NCI-H510A (cell line): ENCODE data around the gene ADCY9.
"Not testable (repeated sequence)": the region's sequence is repeated elsewhere in the genome, so short reads cannot be mapped to it uniquely, and the experiment has no call there.

Source experiments
- DNase-seq: peaks from one replicate; lab custom pipeline; 2025; lab: John Stamatoyannopoulos, UW

ADCY9 gene

DNA sequence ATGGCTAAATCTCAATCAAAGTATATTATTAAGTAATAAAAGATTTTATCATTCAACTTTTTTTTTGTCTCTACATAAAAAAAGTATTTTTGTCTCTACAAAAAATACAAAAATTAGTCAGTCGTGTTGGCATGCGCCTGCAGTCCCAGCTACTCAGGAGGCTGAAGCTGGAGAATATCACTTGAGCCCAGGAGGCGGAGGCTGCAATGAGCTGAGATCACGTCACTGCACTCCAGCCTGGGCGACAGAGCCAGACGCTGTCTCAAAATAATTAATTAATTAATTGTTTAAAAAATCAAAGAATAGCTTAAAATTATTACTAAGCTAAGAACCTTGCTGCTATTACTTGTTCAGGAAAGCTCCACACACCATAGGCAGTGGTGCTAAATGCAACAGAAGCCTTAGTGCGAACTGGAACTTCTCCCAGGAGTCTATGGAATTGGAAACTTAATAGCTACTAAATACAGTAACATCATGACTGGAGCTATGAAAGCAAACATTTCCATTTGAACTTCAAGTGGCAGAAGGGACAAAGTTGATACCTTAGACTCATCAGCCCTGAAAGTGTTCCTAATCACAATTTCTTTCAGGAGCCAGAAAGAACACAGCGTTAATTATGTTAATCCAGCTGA lies 22.6 kb downstream of the ADCY9 start:
- no peak for DNase-seq

DNA sequence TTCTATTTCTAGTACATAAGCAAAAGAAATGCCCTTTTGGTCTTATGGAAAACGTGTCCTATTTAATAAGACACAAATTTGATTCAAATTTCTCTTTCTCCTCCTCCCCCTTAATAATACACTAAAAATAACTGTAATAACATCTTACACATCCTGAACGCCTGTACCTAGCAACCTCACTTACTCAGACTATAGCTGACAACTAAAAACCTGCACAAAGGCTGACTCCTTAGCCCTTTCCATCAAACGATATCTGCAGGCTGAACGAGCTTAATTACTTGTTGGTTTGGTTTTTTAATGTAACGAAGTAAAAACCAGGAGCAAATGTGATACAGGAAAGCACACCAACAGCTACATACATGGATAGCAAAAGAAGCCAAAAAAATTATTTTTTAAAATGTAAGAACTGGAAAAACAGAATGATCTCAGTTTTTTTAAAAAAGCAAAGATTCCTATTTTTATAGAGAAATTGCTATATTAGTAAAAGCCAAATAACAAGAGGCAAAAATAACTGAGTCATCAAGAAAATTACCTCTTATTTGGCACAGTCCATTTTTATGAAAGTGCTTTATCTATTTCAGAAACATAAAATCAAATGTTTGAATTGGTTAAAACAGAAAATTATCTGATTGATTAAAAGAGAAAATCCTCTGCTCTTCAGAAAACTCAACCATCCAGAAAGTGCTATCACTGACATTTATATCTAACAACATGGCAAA lies 23.5 kb downstream of the ADCY9 start:
- DNase-seq: no peak

DNA sequence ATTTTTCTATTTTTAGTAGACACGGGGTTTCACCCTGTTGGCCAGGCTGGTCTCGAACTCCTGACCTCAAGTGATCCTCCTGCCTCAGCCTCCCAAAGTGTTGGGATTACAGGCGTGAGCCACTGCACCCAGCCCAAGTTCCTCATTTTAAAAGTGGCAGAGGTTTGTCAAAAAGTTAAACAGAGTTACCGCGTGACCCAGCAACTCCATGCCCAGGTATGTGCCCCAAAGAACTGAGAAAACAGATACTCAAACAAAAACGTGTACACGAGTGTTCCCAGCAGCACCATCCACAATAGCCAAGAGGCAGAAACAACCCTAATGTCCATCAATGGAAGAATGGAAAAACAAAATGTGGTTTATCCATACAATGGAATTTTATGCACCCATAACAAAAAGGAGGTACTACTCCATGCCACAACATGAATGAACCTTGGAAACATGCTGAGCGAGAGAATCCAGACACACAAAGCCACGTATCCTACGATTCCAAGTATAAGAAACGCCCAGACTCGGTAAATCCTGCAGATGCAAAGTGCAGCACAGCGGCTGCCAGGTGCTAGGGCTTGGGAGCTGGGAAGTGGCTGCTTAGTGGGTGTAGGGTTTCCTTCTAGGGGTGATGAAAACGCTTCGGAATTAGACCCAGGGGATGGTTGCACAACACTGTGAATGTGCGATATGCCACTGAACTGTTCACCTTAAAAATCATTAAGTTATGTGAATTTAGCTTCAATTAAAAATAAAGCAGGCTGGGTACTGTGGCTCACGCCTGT lies 24.8 kb downstream of the ADCY9 start:
- DNase-seq: no peak

DNA sequence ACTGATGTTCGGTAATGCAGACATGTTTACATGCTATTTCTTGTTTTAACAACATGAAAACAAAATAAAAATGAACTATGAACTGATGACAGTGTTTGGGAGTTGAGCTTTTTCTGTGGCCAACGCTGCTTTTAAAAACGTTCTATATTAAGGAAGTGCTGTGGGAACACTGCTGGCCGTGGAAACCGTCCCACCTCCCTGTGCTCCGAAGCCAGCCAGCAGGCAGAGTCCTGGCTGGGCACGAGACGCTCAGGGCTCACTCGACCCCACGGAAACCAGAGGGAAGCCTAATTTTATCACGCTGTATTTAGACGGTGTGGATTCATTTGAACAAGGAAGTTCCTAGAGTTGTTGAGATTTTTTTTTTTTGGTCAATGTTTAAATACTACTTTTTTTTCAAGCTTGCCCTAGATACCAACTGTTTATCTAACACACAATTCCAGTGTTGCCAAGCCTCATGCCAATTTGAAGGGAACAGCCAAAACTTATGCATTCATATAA lies 25.8 kb downstream of the ADCY9 start:
- no peak for DNase-seq

DNA sequence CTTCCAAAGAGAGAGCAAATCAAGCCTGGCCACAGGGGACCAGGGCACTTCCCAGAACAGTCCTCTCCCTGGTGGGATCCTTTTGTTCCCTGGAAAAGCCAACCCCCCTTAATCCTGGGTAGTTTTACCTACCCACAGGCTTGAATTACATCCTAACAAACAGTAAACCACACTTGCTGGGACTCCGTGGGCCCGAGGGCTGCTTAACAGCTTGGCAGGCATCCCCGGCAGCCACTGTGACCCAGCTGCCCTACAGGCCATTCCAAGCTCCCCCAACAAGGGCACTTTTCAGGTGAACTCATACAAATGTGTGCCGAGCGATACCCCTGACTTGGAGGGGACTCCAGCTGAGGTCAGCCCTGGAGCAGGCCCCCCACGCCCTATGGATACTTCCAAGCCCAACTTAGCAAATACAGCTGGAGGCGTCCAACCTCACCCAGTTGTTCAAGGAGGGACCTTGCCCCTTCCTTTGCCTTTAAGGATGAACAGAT lies 26.4 kb downstream of the ADCY9 start:
- DNase-seq: no peak

DNA sequence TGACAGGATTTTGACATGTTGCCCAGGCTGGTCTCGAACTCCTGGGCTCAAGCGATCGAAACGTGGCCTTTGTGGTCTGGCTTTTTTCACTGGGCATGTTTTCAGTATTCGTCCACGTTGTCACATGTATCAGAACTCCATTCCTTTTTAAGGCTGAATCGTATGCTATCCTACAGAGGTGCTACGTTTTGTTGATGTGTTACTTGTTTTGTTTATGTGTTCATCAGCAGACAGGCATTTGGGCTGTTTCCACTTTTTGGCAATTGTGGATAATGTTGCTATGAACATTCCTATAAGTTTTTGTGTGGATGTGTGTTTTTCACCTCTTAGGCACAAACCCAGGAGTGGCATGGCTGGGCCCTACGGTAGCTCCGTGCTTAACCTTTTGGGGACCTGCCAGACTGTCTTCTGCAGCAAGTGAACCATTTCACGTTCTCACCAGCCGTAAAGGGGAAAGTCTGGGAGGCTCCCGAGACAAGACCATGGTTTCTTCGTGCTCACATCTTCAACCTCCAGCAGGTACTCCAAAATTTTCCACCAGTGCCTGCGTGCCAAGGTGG lies 26.9 kb downstream of the ADCY9 start:
- DNase-seq: no peak

DNA sequence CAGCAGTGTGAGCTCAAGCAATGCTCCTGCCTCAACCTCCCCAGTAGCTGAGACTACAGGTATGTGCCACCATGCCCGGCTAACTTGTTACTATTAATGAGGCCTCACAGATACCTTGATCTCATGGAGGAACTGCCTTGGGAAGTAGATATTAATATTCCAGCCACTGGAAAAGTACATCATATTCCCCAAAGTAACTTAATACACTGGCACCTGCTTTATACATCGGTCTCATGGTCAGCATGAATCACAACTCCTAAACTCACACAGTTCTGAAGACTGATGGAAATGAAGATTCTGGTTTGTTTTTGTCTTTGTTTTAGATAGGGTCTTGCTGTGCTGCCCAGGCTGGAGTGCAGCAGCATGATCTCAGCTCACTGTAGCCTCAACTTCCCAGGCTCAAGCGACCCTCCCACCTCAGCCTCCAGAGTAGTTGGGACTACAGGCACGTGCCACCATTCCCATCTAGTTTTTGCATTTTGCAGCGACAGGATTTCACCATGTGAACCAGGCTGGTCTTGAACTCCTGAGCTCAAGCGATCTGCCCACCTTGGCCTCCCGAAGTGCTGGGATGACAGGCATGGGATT lies 28.2 kb downstream of the ADCY9 start:
- no peak for DNase-seq

DNA sequence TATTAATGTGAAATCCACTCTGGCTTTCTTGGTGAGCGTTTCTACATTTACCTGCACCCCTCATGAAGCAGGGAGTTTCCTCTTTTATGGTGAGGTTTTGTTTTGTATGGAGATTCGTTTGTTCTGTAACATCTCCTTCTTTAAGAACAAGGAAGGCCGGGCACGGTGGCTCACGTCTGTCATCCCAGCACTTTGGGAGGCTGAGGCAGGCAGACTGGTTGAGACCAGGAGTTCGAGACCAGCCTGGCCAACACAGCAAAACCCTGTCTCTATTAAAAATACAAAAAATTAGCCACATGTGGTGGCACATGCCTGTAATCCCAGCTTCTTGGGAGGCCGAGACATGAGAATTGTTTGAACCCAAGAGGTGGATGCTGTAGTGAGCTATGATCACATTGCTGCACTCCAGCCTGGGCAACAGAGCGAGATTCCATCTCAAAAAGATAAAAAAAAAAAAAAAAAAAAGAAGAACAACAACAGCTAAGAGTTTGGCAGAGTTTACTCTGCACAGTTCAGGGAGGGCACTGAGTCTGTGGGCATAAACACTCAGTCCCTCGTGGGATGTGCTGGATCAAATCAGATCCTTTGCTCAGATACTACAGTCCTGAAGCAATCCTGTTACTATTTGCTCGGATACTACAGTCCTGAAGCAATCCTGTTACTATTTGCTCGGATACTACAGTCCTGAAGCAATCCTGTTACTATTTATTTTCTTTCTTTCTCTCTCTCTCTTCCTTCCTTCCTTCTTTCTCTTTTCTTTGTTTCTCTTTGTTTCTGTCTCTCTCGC lies 28.9 kb downstream of the ADCY9 start:
- no peak for DNase-seq

DNA sequence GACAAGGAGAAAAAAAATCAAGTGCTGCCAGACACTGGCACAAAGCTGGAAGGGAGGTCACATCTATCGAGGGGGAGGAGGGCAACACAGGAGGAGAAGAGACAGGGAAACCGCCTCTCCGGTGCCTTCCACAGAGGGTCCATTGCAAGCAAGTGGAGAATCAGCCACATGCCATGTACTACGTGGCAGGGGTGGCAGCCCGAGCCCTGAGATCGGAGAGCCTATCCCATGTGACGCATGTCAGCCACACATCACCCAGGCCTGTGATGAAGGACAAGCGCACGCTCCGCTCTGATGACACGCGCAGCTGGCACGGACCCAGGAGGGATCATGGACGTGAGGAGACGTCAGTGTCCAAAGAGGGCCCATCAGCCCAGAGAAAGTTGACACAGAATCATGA lies 30.1 kb downstream of the ADCY9 start:
- no peak for DNase-seq

DNA sequence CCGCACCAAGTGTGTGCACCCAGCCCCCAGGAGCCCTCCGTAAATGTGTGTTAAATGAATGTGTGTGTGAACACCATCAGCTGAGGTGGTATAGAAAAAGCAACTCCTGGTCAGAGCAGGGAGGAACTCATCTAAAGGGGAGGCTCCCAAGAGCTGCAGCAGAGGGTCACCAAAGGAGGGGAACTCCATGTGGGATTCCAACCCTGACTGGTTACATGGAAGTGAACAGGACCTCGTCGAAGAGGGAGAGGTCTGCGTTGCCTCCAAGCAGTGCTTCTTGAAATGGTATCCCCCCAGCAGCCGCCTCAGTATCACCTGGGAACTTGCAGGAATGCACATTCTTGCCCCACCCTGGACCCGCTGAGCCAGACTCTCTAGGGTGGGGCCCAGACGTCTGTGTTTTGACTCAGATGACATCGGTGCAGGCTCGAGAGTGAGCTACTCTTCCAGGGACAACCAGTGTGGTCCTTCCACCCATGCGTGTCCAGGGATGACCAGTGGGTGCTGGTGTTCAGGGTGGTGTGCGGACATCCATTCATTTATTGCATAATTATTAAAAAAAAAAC lies 30.8 kb downstream of the ADCY9 start:
- DNase-seq: no peak

DNA sequence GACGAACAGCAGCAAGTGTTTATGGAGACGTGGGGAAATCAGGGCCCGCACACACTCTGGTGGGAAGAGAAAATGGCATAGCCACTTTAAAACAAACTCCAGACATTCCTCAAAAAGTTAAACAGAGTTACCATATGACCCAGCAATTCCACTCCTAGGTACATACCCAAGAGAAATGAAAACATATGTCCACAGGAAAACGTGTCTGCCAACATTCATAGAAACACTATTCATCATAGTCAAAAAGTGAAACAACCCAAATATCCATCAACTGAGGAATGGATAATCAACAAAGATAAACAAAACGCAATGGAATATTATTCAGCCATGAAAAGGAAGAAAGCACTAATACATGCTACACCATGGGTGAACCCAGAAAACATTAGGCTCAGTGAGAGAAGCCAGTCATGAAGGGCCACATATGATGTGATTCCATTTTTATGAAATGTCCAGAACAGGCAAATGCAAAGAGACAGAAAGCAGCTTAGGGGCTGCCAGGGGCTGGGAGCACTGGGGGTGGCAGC lies 32.8 kb downstream of the ADCY9 start:
- no peak for DNase-seq

DNA sequence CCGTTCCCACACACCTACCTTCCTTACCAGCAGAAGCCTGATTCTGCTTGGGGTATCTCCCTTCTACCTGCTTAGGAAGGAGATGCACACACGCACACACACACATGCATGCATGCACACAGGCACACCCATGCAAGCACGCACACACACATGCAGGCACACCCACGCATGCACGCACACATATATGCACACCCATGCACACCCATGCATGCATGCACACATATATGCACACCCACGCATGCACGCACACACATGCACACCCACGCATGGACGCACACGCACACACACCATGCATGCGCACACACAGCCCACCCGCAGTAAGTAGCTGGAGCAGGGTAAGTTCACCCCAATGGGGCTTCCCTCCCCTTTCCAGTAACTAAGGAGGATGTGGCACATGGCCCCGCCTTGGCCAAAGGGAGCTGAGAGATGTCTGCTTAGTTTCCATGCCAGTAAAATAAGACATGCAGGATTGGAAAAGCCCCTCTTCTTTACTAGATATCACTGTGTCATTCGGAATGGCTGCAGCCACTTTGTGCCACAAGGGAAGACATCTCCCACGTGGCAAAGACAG lies 33.7 kb downstream of the ADCY9 start:
- DNase-seq: no peak

DNA sequence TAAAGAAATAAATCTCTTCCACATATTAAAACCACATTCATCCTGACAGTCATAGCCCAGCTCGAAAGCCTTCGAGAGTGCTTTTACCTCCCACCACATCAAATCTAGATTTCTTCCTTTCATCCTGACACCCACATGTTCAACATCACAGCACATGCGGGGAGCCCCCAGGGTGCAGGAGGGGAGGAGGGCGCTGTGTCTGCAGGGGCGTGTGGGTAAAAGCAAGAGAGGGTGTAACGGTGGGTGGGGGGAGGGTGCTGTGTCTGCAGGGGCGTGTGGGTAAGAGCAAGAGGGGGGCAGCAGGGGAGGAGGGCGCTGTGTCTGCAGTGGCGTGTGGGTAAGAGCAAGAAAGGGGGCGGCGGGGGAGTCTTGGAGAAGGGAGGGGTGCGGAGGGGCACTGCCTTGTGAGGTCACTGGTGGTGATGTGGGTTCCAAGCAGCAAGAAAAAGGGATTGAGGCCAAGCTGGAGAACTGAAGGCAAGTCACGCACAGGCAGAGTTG lies 34.7 kb downstream of the ADCY9 start:
- DNase-seq: no peak

DNA sequence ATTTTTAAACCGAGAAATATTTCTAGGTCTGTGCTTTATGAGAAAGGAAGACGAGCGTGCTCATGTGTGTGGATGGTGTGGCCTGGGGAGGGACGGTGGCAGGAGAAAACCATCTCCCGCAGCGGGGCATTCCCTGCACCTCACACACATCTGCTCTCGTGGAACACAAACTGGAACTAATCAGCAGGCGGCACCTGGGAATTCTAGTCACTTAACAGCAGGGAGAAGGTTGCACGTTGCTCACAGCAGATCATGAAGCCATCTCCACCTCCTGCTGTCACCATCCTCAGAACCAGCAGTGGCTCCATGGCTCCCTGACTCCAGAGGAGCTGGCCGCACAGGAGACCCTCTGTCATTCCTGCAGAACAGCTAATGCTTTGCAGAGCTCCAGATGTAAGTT lies 35.2 kb downstream of the ADCY9 start:
- DNase-seq: no peak

DNA sequence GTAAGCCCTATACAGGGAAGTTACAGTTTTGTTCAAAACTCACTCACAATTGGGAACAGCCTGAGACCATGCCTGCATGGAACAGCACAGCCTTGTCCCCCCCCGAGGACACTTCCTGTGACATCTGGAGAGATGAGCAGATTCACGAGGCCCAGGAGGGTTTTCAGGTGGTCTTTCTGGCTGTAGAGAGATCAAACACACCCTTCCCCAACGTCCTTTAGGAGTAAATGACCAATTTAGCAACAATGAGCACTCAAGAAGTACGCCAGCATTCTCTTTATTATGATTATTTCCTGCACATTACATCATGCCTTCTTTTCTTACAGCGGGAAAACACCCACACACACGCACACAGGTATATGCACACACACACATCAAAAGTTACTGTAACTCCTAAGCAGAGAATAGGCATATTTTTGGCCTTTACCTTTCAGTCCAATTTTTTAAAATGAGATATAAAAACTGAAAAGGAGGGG lies 39.0 kb downstream of the ADCY9 start:
- DNase-seq: no peak

DNA sequence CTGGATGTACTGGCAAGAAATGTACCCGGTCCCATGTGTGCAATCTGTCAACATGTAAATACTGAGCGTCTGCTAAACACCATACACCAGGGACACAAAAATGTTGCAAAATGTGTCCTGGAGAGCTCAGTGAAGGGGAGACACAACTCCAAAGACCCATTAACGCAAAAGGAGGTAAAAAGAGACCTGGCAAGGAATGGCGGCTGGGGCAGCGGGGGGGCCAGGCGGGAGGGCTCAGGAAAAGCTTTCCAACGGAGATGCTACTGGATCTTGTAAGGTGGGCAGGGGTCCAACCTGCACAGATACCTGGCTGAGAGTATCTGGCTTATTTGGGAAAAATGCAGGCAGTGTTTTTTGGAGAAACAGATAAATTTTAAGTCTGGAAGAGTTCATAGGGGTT lies 40.7 kb downstream of the ADCY9 start:
- DNase-seq: no peak

DNA sequence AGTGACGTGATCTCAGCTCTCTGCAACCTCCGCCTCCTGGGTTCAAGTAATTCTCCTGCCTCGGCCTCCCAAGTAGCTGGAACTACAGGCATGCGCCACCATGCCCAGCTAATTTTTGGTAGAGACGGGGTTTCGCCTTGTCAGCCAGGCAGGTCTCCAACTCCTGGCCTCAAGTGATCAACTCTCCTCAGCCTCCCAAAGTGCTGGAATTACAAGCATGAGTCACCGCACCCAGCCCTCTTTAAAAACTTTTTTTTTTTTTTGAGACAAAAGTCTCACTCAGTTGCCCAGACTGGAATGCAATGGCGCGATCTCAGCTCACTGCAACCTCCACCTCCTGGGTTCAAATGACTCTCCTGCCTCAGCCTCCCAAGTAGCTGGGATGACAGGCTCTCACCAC lies 43.1 kb downstream of the ADCY9 start:
- not testable (repeated sequence) for DNase-seq

DNA sequence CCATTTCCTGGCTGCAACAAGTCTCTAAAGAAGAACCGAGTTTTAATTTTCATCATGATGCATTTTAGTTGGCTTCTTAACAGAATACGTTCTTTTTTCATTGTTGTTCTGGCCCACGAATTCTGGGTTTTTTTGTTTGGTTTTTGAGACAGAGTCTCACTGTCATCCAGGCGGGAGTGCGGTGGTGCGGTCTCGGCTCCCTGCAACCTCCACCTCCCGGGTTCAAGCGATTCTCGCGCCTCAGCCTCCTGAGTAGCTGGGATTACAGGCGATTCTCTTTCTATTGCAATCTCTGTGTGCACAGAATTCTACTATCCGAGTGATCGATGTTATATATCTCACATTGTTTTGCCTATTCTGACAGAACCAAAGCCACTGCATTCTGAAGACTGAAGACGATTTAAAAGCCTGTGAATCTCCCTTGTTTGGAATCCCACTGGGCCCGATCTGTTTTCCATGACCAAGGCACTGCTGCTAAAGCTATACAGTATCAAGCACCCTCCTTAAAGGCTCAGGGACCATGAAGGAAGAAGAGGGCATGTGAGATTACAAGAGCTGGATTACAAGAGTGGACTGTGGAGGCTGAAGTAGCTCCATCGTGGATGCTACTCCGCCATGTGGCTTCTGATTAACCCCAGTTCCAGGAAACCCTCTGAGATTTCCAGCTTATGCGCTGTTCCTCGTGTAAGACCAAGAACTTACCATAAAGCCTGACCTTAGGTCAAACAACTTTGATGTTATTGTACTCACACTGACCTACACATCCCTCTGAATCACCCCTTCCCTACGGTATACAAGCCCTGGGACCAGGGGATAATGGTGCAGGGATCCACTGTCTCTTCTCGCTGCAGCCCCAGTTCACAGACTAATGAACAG lies 44.3 kb downstream of the ADCY9 start:
- DNase-seq: no peak

DNA sequence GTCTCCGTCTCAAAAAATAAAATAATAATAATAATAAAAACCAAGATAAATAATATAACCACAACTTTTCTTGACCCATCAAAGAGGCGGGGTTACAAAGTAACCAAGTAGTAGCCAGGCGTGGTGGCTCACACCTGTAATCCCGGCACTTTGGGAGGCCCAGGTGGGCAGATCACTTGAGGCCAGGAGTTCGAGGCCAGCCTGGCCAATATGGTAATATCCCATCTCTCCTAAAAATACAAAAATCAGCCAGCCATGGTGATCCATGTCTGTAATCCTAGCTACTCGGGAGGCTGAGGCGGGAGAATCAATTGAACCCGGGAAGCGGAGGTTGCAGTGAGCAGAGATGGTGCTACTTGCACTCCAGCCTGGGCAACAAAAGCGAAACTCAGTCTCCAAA lies 45.3 kb downstream of the ADCY9 start:
- DNase-seq: no peak
